A549 (cell line): ENCODE results near the gene VAPA.

Experiments
- BHLHE40 ChIP-seq: IDR thresholded peaks from 2 replicates; pipeline ENCODE4 v1.6.1; 2012; ENCODE audit warnings: low read depth, low read length, inconsistent platforms
- CEBPB ChIP-seq, 2 experiments: fragments of >200 bp in 1 of 2; sonication (Bioruptor Twin) in 1 of 2; formaldehyde crosslinking in 1 of 2; IDR thresholded peaks; 2 replicates each; pipeline ENCODE4 v1.6.1; 2012 to 2016
- CHD2 ChIP-seq: fragments of 150-350 bp; IDR thresholded peaks from 2 replicates; pipeline ENCODE4 v1.6.1; 2014; ENCODE audit warnings: low read length; ENCODE audit not compliant: partially characterized antibody
- EP300 ChIP-seq, 2 experiments: fragments of >200 bp; sonication (Bioruptor Twin); formaldehyde crosslinking; IDR thresholded peaks; 2 replicates in 1 of 2; 3 replicates in 1 of 2; pipeline ENCODE4 v1.6.1; 2016 to 2017
- FOSL2 ChIP-seq, 2 experiments: fragments of 450-650 bp in 1 of 2; fragments of >200 bp in 1 of 2; sonication (Bioruptor Twin) in 1 of 2; formaldehyde crosslinking; IDR thresholded peaks; 2 replicates each; pipeline versions ENCODE4 v1.5.0 to v1.6.1; 2016 to 2020; ENCODE audit warnings: mild to moderate bottlenecking in 1 of 2, moderate library complexity in 1 of 2
- JUN ChIP-seq, 2 experiments: fragments of >200 bp; sonication (Bioruptor Twin); formaldehyde crosslinking; IDR thresholded peaks; 2 replicates in 1 of 2; 3 replicates in 1 of 2; pipeline ENCODE4 v1.6.1; 2016 to 2017
- KDM5A ChIP-seq: fragments of 200-600 bp; sonication (generic); IDR thresholded peaks from 2 replicates; pipeline ENCODE4 v1.6.1; 2016; ENCODE audit warnings: antibody characterized with exemption, mild to moderate bottlenecking
- POLR2A ChIP-seq: IDR thresholded peaks from 2 replicates; pipeline ENCODE4 v1.6.1; 2012; ENCODE audit warnings: mild to moderate bottlenecking, low read length
- RCOR1 ChIP-seq: fragments of 150-350 bp; IDR thresholded peaks from 2 replicates; pipeline ENCODE4 v1.6.1; 2014; ENCODE audit warnings: antibody characterized with exemption, low read length, low read depth
- ZSCAN20 ChIP-seq: fragments of 250-450 bp; sonication (Bioruptor Pico); IDR thresholded peaks from 2 replicates; pipeline ENCODE4 v1.8.0; 2022; ENCODE audit warnings: mild to moderate bottlenecking, moderate library complexity
- TF ChIP-seq, protein P1 (sequence below): fragments of >200 bp; sonication (Bioruptor Twin); formaldehyde crosslinking; IDR thresholded peaks from 3 replicates; pipeline ENCODE4 v1.5.1; 2016
- TF ChIP-seq, protein P2 (sequence below): fragments of 450-650 bp; IDR thresholded peaks from 2 replicates; pipeline ENCODE4 v1.6.1; 2014; ENCODE audit warnings: antibody characterized with exemption
- TF ChIP-seq, protein P3 (sequence below): IDR thresholded peaks from 2 replicates; pipeline ENCODE4 v1.6.1; 2012

DNA sequence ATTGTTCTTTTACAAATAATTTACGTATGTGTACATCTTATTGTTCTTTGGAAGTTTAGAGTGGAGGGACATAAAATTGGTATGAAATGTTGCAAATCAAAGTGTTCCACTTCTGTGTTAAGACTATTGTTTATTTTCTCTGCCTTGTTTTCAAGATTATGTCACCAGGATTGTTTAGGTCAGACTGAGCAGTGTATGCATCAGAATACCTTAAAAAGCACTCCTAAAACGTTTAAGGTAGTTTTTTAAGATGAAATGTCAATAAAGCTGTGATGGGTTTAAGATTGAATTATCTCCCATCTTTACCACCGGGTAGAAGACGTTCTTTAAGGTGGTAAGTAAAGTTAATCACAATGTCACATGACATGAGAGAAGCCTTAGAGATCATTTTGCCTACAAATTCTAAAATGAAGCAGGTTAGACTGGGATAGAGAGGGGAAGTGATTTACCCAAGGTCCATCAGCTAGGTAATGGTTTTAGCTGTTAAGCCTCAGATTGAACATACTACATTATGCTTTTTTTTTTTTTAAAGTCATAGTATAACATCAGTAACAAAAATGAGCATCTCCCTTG, 10.6 kb downstream of the VAPA start:
- TF ChIP-seq EP300 (IDR thresholded peaks at IDR 0.05) (no peak), RCOR1 (no peak), POLR2A (no peak), BHLHE40 (no peak), JUN (IDR thresholded peaks at IDR 0.05) (no peak), KDM5A (no peak), CHD2 (no peak), FOSL2 (IDR thresholded peaks at IDR 0.05) (no peak), FOSL2 (CRISPR knock-in tag; IDR thresholded peaks at IDR 0.05) (no peak), CEBPB (IDR thresholded peaks at IDR 0.05) (no peak), ZSCAN20 (CRISPR knock-in tag) (no peak)
- TF ChIP-seq, protein P1, sequence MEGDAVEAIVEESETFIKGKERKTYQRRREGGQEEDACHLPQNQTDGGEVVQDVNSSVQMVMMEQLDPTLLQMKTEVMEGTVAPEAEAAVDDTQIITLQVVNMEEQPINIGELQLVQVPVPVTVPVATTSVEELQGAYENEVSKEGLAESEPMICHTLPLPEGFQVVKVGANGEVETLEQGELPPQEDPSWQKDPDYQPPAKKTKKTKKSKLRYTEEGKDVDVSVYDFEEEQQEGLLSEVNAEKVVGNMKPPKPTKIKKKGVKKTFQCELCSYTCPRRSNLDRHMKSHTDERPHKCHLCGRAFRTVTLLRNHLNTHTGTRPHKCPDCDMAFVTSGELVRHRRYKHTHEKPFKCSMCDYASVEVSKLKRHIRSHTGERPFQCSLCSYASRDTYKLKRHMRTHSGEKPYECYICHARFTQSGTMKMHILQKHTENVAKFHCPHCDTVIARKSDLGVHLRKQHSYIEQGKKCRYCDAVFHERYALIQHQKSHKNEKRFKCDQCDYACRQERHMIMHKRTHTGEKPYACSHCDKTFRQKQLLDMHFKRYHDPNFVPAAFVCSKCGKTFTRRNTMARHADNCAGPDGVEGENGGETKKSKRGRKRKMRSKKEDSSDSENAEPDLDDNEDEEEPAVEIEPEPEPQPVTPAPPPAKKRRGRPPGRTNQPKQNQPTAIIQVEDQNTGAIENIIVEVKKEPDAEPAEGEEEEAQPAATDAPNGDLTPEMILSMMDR: no peak
- TF ChIP-seq, protein P2, sequence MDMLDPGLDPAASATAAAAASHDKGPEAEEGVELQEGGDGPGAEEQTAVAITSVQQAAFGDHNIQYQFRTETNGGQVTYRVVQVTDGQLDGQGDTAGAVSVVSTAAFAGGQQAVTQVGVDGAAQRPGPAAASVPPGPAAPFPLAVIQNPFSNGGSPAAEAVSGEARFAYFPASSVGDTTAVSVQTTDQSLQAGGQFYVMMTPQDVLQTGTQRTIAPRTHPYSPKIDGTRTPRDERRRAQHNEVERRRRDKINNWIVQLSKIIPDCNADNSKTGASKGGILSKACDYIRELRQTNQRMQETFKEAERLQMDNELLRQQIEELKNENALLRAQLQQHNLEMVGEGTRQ: no peak
- TF ChIP-seq, protein P3, sequence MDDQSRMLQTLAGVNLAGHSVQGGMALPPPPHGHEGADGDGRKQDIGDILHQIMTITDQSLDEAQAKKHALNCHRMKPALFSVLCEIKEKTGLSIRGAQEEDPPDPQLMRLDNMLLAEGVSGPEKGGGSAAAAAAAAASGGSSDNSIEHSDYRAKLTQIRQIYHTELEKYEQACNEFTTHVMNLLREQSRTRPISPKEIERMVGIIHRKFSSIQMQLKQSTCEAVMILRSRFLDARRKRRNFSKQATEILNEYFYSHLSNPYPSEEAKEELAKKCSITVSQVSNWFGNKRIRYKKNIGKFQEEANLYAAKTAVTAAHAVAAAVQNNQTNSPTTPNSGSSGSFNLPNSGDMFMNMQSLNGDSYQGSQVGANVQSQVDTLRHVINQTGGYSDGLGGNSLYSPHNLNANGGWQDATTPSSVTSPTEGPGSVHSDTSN: no peak
